GM19238 (cell line): ENCODE measurements around the gene DTHD1.

ENCODE experiments used
- DNase-seq: peaks from one replicate; pipeline ENCODE4 v3.0.0; 2011; ENCODE audit warnings: low spot score; ENCODE audit not compliant: insufficient read length

Gene DTHD1

DNA sequence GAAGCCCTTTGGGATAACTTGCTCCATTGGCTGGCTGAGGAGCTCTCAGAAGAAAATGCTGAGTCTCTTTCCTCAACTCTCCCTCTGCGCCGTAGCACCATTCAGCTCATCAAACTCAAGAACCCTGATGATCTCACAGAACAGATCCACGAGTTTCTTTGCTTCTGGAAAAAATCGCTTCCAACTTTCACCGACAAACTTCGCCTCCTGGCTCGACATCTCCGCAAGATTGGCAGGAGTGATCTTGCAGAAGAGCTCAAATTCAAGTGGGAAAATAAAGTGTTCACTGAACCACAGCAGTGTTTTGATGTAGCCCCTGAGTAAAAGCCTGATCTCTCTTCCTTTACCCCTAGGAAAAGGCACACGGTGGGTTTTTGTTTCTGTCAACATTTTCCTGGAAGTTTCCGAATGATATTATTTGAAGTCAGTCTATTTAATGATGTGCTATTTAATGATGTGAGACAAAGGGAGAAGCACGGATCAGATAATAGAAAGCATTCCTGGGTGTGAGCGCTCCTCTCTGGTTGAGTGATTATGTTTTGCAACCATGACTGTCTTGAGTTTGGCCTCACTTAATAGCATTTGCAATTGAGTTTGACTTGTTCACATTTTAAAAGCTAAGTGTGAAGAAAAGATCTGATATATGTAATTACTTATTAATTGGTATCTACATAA, 62.2 kb downstream of the DTHD1 start:
- DNase-seq: no peak

- peak; percentile 16 for DNase-seq
Observed at GRCh38 chr4:36348403-36348938, 67.1 kb downstream of the DTHD1 start.

- no peak for DNase-seq
Observed at GRCh38 chr4:36349938-36350549, 68.6 kb downstream of the DTHD1 start.

DNA sequence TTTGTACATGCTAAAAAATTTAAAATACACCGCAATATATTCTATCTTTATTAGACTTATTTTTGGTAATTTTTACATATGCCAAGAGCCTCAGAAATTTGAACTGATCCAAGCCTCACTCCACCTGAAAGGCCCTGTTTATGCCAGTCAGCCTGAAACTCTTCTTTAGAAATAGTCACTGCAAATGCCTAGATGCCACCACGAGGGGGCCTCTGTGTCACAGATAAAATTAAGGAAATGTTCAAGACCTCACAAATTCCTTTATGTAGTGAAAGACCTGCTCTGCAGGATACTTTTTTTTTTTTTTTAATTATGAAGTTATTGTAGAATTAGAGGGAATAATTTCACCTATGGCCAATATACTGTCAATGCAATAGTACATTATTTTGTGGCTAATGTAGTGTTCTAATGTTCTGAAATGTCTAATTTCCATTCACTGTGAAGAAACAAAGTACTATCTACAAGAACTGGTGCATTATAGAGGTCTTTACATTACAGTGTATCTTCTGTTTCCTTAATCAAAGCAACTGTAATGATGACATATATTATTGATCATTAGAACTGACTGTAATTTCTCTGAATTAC, 69.8 kb downstream of the DTHD1 start:
- no peak for DNase-seq

GRCh38 chr4:36353998-36354397, 72.6 kb downstream of the DTHD1 start:
- DNase-seq: no peak

DNA sequence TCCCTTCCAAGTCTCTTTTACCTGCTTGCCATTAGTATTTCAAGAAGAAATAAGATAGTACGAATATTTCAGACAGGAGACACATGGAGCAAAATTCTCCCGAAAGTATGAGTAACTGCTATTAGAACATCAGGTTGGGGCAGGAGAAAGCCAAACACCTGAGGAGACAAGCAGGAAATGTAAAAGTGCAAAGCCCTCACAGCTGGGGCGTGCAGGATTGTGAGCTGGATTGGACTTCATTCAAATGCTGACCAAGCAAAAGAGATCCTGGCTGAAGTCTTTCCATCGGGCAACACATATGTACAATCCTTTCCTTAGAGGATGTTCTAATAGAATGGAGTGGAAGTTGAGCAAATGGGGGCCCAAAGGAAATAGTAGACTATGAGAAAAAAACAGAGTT, 76.8 kb downstream of the DTHD1 start:
- DNase-seq: no peak

GRCh38 chr4:36360755-36361154, 79.3 kb downstream of the DTHD1 start:
- DNase-seq: no peak

DNA sequence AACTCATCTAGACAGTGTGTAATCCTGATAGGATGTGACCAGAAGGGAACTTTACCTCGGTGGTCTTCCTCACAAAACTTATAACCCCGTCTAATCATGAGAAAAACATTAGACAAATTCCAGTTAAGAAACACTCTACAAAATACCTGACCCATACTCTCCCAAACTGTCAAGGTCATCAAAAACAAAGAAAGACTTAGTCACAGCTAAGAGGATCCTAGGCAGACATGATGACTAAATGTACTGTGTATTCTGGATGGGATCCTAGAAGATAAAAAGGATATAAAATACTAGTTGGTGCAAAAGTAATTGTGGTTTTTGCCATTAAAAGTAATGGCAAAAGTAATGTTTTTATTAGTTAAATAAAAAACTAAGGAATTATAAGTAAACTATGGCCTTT, 81.6 kb downstream of the DTHD1 start:
- DNase-seq: no peak

- no peak for DNase-seq
Observed at GRCh38 chr4:36374836-36375511, 93.6 kb downstream of the DTHD1 start.

DNA sequence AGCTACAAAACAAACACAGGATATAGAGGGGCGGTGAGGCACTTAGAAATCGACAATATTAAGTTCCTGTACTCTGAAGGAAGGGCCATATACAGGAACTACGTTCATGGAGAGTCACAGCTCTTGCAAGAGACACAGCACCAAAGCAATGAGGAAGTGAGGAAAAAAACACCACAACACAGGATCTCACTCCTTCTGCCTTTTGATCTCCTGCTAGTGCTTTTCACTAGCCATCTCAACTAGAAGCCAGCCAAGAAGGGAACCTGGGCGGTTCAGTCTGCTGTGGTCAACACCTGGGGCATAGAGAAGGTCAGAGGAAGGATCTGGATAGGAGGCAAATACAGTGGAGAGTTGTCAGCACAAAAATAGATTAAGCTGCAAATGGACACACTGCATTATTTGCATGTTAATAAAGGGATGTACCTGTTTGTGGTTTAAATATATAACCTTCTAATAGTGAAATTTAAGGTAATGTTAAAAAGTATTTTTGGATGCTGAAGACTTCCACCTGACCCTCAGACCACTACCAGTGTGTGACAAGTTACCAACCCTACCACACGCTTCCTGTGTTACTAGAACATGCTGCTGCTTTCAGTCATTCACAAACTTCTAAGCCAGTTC, 104.6 kb downstream of the DTHD1 start:
- peak; percentile 10 for DNase-seq

DNA sequence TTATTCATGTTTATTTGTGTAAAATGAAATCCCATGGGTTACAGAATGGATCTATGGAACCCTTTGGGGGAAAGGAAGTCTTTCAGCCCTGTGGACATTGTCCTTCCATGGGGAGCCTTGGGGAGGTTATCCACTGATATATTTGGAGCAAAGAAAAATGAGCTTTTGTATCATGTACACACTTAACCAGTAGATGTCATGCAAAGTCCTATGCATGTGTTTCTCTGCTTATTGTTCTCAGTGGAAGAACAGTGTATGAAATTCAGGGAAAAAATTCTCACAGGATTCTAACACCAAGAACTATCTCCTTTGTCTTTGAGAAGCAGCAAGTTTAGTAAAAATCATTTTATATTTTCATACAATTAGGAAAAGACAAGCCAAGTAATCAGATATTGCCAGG, 105.3 kb downstream of the DTHD1 start:
- DNase-seq: no peak

- no peak for DNase-seq
Observed at GRCh38 chr4:36388710-36389109, 107.3 kb downstream of the DTHD1 start.

DNA sequence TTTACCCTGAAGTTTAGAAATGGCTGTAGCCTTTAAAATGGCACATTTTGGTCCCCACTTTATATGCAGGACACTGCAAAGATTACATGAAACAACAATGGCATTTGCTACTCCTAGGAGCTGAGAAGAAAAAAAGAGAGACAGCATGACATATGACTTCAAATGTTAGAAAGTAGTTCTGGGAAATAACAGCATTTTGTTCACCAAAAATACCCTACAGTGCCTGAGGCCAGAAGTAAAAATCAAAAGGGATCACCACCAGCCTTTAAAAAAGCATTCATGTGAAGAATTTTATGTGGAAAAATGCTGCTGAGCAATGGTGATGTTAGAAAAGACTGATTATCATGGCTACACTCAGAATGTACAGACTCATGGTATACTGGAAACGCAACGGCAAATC, 110.0 kb downstream of the DTHD1 start:
- no peak for DNase-seq

- DNase-seq: no peak
Observed at GRCh38 chr4:36392024-36392423, 110.6 kb downstream of the DTHD1 start.

GRCh38 chr4:36392916-36393315, 111.5 kb downstream of the DTHD1 start:
- DNase-seq: no peak
